Measurements from ENCODE around the gene ETF1. TPM values are rescaled to one million over a fixed set of nuclear protein-coding genes. Genes with fewer than 3 reads are reported as not detected.

The ETF1 gene
- total RNA-seq, 2 donors from 2014 or later = 81.5 to 96.2 TPM

GRCh38 chr5:138552657-138553056 is 9.6 kb upstream of the ETF1 start:
- Histone ChIP-seq H3K9ac (ENCODE audit: low read depth in 2 of 2, low read length in 2 of 2) (no peak overlapping the region), H3K27ac (no peak overlapping the region), H3K27me3 (no peaks in the 10 kb centered on the region), H3K4me1 (no peaks in the 10 kb centered on the region), H3K9me3 (no peaks in the 10 kb centered on the region), H3K4me3 (no peak overlapping the region), H3K36me3 (peaks cover 8% of the 10 kb centered on the region)
- TF ChIP-seq CTCF (IDR thresholded peaks at IDR 0.05) = no peak
- no peak for DNase-seq
- intact Hi-C loops (cut with DNase I) = no loop called here

GRCh38 chr5:138549414-138549813 is 6.4 kb upstream of the ETF1 start:
- TF ChIP-seq CTCF (IDR thresholded peaks at IDR 0.05) = no peak
- DNase-seq = no peak
- no peaks in the 10 kb centered on the region for H3K27me3 ChIP-seq
- no peaks in the 10 kb centered on the region for H3K36me3 ChIP-seq
- no peak overlapping the region for H3K9ac ChIP-seq (ENCODE audit: low read depth in 2 of 2, low read length in 2 of 2)
- H3K4me1 ChIP-seq = peaks cover 9% of the 10 kb centered on the region
- no peak overlapping the region for H3K27ac ChIP-seq
- no peaks in the 10 kb centered on the region for H3K9me3 ChIP-seq
- intact Hi-C loops (cut with DNase I) = no loop called here
- no peak overlapping the region for H3K4me3 ChIP-seq

- Histone ChIP-seq H3K4me1 (peaks cover 12% of the 10 kb centered on the region), H3K36me3 (no peaks in the 10 kb centered on the region), H3K4me3 (no peak overlapping the region), H3K27me3 (no peaks in the 10 kb centered on the region), H3K9ac (ENCODE audit: low read depth in 2 of 2, low read length in 2 of 2) (no peak overlapping the region), H3K27ac (no peak overlapping the region), H3K9me3 (no peaks in the 10 kb centered on the region)
- intact Hi-C loops (cut with DNase I) = no loop called here
- no peak for TF ChIP-seq CTCF (IDR thresholded peaks at IDR 0.05)
- DNase-seq = no peak
Measured at GRCh38 chr5:138545919-138546562, 3.0 kb upstream of the ETF1 start.

GRCh38 chr5:138544181-138545134 is 1.4 kb upstream of the ETF1 start:
- H3K9me3 ChIP-seq = no peaks in the 10 kb centered on the region
- H3K27ac ChIP-seq = peak overlapping the region; percentile 93
- H3K4me1 ChIP-seq = peaks cover 12% of the 10 kb centered on the region
- H3K36me3 ChIP-seq = no peaks in the 10 kb centered on the region
- H3K9ac ChIP-seq (ENCODE audit: low read depth in 2 of 2, low read length in 2 of 2) = peak overlapping the region; percentile 78 to 99
- intact Hi-C loops (cut with DNase I) = no loop called here
- peak; percentile 27 for DNase-seq
- H3K27me3 ChIP-seq = no peaks in the 10 kb centered on the region
- no peak for TF ChIP-seq CTCF (IDR thresholded peaks at IDR 0.05)
- peak overlapping the region; percentile 90 for H3K4me3 ChIP-seq

- intact Hi-C loops (cut with DNase I) = no loop called here
Measured at GRCh38 chr5:138543730-138544104, 681 bp upstream of the ETF1 start.

More at GRCh38 chr5:138543730-138544104, 681 bp upstream of the ETF1 start:
- Histone ChIP-seq H3K27ac (peak overlapping the region; percentile 93), H3K9ac (ENCODE audit: low read depth in 2 of 2, low read length in 2 of 2) (peak overlapping the region; percentile 78 to 99), H3K36me3 (no peaks in the 10 kb centered on the region), H3K27me3 (no peaks in the 10 kb centered on the region), H3K9me3 (no peaks in the 10 kb centered on the region), H3K4me3 (peak overlapping the region; percentile 90), H3K4me1 (peaks cover 12% of the 10 kb centered on the region)
- no peak for DNase-seq
- TF ChIP-seq CTCF (IDR thresholded peaks at IDR 0.05) = no peak
